Stimulated activated CD4-positive, alpha-beta T cell treated with anti-CD3 and anti-CD28 coated beads, Interleukin-1b, Interleukin-23, amount 100 ng/mL, for 1 hour (primary cell): ENCODE results near the gene TNFSF12.
"Not testable (repeated sequence)": the region's sequence is repeated elsewhere in the genome, so short reads cannot be mapped to it uniquely, and the experiment has no call there.

Experiments used
- DNase-seq, 2 donors: peaks; one replicate each; pipeline ENCODE4 v3.0.0-alpha.2; 2020; ENCODE audit warnings: low read depth in 2 of 2

TNFSF12 gene

DNA sequence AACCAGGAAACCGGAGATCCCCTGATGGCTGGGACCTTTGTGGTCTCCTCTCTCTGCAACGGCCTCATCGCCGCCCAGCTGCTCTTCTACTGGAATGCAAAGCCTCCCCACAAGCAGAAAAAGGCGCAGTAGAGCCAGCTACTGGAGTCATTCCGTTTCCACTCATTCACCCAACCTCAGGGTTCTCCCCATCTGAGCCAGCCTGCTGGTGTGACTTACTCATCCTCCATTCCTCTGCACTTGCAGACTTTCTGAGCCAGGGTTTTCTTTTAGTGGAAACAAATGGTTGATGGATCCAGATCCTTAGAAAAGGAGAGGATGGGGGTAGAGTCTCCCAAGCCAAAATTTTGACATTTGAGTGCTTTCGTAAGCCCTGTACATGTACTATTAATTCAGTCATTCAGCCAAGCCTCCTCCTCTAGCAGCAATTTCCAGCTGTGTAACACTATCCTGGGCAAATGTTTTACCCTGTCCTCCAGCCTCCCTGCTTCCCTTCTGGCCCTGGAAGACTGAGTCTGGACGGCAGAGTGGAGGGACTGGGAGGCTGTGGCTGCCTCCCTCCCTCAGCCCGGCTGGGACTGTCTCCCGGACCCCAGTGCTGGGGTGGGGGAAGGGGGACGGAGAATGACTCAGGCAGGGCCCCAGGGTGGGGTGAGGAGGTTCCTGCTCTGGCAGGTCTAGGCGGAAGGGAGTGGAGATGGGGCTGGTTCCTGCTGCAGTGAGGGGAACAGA lies 38.7 kb downstream of the TNFSF12 start:
- no peak for DNase-seq

DNA sequence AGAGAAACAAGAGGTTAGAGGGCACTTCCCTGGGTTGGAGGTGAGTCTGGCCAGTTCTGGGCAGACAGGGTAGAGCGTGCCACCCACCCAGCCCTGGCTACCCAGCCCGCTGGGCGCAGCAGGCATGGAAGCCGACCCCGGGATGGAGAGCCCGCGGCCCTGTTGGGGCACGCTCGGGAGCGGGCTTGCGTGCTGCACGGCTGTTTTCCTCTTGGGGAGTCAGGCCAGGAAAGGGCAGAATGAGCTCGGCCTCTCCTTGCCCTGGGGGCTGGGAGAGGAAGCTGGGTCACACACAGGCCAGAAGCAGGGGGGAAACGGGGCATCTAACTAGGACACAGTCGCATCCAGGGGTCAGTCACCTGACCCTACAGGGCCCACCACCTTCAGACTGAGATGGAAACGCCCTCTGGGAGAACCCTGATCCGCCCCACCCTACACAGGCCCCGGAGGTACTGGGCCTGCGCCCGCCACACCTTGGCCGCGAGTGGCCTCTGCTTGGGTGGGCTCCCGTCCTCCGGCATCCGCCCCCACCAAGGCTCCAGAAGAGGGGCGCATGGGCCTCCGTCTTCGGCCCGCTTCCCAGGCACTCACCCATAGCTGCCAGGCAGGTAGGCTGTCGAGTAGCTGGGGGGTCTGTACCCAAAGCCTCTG lies 39.8 kb downstream of the TNFSF12 start:
- no peak for DNase-seq

DNA sequence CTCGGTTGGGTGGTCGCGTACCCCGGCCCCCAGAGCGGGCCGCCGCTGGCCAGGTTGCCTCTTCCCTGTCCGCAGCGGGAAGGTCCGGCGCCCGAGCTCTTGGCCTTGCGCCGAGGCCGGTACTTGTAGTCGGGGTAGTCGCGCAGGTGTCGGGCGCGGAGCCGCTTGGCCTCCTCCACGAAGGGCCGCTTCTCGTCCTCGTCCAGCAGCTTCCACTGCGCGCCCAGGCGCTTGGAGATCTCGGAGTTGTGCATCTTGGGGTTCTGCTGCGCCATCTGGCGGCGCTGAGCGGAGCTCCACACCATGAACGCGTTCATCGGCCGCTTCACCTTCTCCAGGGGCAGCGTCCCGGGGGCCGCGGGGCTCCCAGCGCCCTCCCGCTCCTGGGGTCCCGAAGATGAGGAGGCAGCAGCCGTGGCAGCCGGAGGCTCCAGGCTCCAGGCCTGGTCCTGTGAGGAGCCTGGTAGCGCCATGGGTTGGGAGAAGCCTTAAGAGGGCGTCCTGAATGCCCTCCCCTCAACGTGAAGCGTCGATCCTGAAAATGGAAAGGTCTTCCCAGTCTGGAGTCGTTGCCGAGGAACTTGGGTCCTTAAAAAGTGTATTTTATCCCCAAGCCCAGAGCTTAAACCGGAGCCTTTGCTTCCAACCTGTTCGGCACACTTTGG lies 40.5 kb downstream of the TNFSF12 start:
- no peak for DNase-seq

DNA sequence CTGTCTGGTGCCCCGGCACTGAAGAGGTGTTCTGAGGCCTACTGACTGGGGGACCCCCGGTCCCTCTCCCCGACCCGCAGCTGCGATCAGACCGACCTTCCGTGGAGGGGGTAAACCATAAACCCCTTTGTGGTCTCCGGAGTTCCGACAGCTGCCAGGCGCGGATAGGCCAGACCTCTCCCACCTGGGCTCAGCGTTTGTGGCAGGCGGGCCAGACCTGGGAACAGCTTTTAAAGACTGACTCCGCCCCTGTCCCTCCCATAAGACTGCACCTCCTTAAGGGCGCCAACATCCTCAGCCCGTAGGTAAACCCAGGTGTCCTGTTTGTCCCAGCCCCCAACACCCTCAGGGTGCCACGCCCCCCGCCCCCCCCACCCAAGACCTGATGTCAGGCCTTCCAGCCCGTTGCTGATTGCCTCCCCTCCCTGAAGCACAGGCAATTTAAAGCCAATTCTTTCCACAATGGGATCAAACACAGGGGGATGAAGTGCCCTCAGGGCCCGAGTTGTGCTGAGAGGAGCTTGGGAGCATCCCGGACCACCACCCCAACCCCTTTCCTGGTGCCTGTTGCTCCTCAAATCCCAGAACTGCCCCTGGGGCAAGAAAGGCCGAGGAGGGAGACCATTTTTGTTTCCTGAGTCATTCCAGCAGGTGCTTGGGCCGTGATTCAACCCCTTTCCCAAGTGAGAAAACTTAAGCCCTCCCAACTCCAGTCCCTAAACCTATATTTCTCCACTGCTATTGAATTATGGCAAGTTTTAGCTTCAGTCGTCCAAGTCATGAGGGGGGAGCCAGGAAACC lies 41.2 kb downstream of the TNFSF12 start, which contains the start of gene SOX15:
TSS of gene SOX15 (minus strand) at position 204 of the 801 bp plus-strand sequence. CDS start 418 bp downstream, outside the sequence.
- DNase-seq = no peak

DNA sequence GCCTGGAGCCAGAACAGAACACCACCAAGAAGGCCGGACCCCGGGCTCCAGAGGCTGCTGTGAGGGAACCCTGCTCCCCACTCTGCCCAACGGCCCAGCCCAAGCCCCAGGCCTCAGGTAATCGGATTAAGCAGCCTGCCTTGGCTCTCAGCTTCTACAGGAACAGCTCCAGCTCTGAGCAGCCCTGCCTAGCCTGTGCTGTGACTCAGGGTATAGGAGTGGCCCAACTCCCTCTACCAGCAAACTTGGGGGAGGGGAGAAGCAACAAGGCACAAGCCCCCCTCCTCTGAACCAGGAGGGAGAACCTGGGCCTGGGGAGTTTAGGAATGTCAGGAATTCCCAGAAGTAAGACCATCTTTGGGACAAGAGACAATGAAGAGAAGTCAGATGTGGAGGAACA lies 41.9 kb downstream of the TNFSF12 start:
- DNase-seq = no peak

DNA sequence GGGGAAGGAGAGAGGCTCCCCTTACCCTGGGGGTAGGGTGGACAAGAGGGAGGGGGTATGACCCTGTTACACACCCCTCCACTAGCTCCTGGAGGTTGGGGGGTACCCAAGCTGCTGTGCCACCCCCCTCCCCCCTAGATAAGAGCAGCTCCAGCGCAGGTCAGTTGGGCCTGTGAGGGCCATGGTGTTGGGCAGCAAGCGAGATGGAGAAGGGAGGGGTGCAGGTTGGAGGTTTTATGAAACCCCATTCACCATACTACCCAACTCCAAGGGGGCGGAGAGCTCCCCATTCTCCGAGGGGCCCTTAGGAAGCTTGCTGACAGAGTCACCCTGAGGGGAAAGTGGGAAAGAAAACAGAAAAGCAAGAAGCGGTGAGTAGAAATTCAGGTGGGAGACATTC lies 42.7 kb downstream of the TNFSF12 start:
- DNase-seq = no peak

DNA sequence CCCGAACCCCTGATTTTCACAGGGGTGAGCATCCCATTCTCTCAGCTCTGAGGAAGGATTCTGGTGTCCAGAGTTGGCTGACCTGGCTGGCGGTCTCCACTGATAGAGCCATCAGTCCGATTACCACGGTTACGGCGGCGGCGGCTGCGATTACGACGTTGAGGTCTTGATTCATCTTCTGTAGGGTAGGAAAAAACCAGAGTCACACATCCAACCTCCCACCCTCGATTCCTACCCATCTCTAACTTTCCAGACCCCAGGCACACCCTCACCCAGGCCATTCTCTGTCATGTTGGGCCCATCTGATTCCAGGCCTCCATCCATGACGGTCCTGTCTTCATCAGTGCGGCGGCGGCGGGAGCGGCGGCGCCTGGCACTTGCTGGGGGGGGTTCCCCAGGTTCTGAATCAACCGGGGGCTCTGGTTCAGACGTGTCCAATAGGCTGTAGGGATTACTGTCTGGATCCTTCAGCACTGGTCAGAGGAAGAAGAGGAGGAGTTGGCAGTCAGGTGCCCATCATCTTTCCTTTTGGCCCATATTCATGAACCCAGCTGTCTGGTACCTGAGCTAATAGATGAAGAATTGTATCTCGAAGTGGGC lies 43.7 kb downstream of the TNFSF12 start:
- DNase-seq = no peak

DNA sequence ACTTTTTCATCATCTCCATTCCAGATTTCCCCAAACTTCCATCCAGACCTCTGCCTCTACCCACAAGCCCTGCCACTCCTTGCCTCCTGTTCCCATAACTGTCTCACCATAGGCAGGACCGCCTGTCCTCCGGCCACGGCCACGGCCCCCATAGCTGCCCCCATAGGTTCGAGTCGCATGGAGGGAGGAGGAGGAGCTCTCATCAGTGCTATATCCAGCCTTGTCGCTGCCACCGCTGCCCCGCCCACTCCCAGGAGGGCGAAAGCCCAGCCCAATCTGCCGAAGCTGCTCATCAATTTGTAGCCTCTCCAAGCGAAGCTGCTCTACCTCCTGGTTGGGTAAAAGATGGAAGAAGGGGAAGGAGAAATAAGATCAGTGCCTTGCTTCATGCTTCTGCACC lies 44.4 kb downstream of the TNFSF12 start:
- DNase-seq = no peak

DNA sequence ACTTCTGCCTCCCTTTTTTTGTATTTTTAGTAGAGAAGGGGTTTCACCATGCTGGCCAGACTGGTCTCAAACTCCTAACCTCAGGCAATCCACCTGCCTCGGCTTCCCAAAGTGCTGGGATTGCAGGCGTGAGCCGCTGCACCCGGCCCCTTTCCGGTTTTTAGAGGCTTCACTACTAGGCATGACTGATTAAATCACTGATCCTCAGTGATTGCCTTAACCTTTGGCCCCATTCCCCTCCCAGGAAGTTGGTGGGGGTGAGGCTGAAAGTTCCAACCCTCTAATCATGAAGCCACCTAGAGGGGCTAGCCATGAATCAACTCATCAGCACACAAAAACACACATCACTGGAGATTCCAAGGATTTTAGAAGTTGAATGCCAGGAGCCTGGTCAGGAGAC lies 48.7 kb downstream of the TNFSF12 start:
- not testable (repeated sequence) for DNase-seq

DNA sequence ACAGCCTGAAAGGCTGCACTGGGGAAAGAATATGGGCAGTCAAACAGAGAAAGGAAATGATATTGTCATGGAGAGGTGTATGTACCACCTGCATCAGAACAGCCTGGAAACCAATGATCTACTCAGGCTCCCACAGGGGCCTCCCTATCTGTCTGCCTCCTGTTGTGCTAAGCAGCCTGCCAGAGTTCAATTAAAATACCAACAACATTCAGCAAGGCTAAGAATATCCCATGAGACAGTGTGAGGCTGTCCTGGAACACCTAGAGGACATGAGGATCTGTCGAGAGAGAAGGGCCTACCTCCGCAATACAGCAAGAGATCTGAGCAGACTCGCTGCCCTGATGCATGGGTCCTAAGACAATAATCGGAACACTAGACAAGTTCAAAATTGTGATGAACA lies 57.4 kb downstream of the TNFSF12 start:
- no peak for DNase-seq
